Muscle of arm (tissue), 12 donors: Measurements from ENCODE around the gene DOCK6. TPM values are rescaled to one million over a fixed set of nuclear protein-coding genes. Genes with fewer than 3 reads are reported as not detected.
"Not testable (repeated sequence)": the region's sequence is repeated elsewhere in the genome, so short reads cannot be mapped to it uniquely, and the experiment has no call there.

Experiments used
- DNase-seq: peaks from one replicate; pipeline ENCODE4 v3.0.0-alpha.2; 2013
- polyA plus RNA-seq, 12 donors: library from polyadenylated mRNA; unstranded; fragments of 120-200 nt; gene quantifications; one replicate each; pipeline ENCODE4 v1.2.1, GENCODE V29; 2013; ENCODE audit not compliant: insufficient read length in 12 of 12

The DOCK6 gene
- polyA plus RNA-seq, 12 donors, result 23.7 to 53.7 (median 37.5) TPM; not detected in 1

DNA sequence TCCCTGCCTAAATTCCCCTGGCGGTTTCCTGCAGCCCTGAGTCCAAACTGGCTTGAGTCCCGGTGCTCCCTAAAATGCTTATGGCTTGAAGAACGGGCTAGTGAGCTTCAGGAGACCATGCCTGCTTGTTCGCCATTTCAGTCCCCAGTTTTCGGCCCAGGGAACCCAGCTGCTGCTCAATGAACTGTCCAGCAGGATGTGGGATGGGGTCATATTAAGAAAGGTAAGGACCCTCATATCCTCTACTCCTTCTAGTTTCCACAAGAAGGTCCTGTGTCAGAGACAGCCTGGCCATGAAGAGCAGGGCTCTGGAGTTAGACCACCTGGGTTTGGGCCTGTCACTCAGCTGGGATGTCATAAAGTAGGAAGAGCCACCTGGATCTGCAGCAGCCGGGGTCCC is 89.7 kb downstream of the DOCK6 start:
- DNase-seq, result no peak

DNA sequence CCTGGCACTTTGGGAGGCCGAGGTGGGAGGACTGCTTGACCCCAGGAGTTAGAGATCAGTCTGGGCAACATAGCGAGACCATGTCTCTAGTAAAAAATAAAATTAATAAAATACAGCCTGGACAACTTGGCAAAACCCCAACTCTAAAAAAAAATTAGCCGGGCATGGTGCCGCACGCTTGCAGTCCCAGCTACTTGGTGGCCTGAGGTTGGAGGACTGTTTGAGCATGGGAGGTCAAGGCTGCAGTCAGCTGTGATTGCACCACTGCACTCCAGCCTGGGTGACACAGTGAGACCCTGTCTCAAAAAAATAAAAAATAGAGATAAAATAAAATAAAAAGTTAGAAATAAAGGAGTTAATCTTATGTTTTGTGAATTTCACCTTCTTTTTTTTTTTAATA is 91.2 kb downstream of the DOCK6 start:
- no peak for DNase-seq

- DNase-seq, result no peak
Observed at GRCh38 chr19:11169896-11170678, 92.2 kb downstream of the DOCK6 start.

DNA sequence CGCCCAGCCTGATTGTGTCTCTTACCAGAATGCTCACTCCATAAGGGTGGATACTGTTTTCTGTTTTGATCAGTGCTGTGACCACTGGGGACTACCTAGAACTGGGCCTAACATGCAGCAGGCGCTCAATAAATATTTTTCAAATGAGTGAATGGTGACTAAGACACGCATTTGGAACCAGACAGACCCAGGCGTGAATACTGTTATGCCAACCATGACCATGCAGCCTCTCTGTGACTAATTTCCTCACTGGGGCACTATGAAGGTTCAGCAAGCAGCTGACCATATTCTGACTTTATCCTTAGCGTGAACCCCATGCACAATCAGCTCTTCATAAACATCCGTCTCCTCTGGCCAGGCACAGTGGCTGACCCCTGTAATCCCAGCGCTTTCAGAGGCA is 93.8 kb downstream of the DOCK6 start:
- DNase-seq, result no peak

GRCh38 chr19:11166281-11167142 is 95.8 kb downstream of the DOCK6 start:
- no peak for DNase-seq

DNA sequence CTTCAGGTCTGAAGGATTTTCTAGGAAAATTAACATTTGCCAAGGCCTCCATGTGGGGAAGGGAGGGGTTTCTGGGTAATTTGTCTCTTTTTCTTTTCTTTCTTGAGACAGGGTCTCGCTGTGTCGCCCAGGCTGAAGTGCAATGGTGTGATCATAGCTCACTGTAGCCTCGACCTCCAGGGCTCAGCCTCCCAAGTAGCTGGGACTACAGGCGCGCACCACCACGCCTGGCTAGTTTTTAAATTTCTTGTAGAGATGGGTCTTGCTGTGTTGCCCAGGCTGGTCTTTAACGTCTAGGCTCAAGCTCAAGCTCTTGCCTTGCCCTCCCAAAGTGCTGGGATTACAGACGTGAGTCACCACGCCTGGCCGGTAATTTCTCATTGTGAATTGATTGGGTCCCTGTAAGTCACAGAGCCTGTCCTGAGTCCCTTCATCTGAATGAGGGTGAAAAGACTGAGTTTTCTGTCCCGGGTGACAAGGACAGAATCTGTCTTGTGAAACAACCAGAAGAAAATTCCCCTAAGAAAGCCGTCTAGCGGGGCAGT is 96.8 kb downstream of the DOCK6 start:
- DNase-seq, result no peak

DNA sequence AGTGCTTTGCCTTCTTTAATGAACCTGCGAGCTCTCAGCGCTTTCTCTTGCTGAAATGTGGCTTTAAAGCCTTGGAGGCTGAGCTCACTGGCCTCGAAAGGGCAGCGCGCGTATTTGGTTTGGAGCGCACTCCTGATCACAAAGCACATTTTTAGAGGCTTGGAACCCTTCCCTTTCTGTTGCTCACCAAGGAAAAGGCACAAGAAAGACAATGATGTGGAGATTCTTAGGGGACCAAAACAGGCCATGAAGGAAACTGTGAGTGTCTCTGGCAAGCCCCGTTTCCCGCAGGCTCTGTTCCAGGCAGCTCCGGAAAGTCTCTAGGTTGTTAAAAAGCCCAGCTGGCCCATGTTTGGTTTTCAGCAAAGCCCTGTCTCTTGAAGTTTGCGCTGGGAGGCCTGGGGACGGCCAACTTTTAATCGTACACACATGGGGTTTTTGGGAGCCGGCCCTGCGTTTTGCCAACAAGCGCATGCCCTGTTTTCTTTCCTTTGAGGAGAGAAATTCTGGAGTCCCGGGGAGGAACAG is 97.4 kb downstream of the DOCK6 start:
- DNase-seq, result peak; percentile 93

DNA sequence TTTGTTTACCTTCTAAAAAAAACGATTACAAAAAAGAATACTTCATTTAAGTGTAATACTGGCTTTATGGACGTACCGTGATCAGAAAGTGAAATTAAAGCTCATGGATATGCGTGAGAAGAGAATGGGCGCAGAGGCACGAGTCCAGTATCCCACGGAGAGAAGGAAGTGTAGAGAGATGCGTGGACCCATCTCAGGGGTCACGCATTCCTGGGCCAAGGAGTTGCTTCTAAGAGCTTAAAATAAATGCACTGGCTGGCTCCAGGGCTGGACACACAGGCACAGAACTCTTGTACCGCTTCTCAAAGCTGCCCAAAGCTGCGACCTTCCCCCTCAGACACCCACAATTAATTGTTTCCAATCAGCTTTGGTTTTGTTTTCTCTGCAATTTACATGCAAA is 98.0 kb downstream of the DOCK6 start:
- no peak for DNase-seq

DNA sequence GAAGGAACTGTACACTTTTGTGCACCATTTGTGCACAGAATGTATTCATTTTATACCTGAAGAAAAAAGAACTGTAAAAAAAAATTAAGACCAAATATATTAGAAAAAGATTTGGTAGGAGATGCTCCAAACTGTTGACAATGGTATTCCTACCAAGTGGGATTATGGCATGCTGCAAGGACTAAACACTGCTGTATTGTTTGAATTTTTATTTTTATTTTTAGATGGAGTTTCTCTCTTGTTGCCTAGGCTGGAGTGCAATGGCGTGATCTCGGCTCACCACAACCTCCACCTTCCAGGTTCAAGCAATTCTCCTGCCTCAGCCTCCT is 101.9 kb downstream of the DOCK6 start:
- not testable (repeated sequence) for DNase-seq

GRCh38 chr19:11159598-11160439 is 102.5 kb downstream of the DOCK6 start:
- no peak for DNase-seq

DNA sequence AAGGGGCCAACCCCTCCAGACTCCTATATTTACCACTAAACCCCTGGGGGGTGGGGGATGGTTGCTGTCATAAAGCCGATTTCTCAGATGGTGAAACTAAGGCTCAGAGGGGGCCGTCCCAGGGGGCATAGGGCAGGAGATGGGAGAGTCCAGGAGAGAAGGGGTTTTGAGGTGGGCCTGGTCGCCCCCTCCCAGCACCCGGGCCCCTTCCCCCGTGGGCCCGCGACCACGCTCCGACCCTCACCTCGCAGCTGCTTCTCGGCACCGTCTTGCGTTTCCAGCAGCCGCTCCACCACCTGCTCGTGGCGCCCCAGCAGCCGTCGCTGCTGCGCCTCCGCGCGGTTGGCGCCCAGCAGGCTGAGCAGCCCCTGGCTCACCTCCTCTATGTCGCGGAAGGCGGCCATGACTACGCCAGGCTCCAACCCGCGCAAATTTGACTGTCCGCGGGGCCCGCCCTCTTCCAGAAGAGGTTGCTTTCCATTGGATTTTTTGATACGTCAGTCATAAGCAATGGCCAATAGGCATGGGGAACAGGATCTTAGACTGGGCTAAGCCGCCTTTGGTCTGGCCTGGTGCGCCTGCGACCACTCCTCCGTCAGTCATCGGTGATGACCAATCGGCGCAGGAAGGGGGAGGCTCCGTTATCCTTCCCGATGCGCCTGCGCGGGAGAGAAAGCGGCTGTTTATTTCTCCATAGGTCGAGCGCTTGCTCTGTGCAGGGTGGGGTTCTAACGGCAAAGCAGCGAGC is 106.8 kb downstream of the DOCK6 start, which contains the start of gene SPC24:
Gene SPC24 (minus strand): TSS at position 410 of the 748 bp plus-strand sequence. CDS start 6 bp downstream, at position 404.
- DNase-seq, result peak; percentile 98

GRCh38 chr19:11154683-11155047 is 107.7 kb downstream of the DOCK6 start:
- no peak for DNase-seq

DNA sequence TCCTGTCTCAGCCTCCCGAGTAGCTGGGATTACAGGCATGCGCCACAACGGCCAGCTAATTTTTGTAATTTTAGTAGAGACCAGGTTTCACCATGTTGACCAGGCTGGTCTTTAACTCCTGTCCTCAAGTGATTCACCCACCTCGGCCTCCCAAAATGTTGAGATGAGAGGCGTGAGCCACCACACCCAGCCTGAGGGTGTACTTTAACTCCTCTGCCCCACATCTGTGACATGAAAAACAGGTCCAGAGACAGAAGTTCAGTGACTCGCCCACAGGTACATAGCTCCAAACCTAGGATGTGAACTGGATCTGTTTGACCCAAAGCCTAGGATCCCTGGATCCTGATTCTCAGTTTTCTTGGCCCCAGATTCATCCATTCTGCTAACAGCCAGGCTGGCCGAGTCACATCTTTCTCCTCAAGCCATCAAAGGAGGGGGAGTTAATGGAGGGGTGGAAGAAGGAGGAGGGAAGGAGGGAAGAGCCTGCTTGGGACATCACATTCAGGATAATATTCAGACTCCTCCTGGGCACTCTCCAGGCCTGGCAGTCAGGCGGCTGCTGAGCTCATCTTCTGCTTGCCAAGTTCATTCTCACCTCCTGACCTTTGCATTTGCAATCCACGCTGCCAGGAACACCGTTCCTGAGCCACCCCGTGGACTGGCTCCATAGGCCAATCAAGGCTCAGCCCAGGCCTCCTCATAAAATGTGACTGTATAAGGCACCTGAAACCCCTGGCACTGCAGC is 109.8 kb downstream of the DOCK6 start:
- DNase-seq, result no peak

DNA sequence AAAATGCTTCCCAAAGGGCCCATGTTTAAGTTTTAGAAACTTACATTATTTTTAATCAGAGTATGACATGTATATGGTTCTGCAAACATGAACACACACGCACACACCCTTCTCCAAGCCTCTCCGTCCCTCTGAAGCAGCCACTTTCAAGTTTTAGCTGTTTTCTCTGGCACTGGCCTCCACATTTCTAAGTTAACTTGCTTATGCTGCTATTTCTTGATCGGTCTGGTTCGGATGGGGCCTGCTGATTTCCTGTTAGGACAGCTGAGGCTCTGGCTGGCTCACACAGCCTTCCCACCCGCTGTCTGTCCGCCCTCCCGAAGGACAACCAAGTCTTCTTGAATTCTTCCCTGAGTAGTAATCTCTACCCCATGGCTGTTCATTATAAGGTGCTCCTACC is 111.1 kb downstream of the DOCK6 start:
- peak; percentile 79 for DNase-seq

Other genes starting within 250 kb of the DOCK6 start
- gene LDLR, start 173.1 kb downstream of the DOCK6 start, polyA plus RNA-seq, result 10 to 100 TPM in 11 of 12 donors, not detected in 1; 14.3 to 33.0 (median 22.2) TPM
- 10 to 100 TPM in 5 of 12 donors, 1 to 10 TPM in 5, not detected in 2; 6.9 to 19.1 (median 10.4) TPM for gene SPC24, start 106.7 kb downstream of the DOCK6 start, polyA plus RNA-seq
- gene KANK2, start 65.0 kb downstream of the DOCK6 start, polyA plus RNA-seq, result 100 to 1,000 TPM in 11 of 12 donors, not detected in 1; 100 to 164 (median 118) TPM
- under 1 TPM in 6 of 12 donors, not detected in 6; 0.32 to 0.89 (median 0.50) TPM for gene ANGPTL8, start 22.9 kb downstream of the DOCK6 start, polyA plus RNA-seq
- not detected for gene TSPAN16, start 33.6 kb upstream of the DOCK6 start, polyA plus RNA-seq
- 10 to 100 TPM in 3 of 12 donors, 1 to 10 TPM in 8, not detected in 1; 4.9 to 22.5 (median 6.8) TPM for gene RAB3D, start 77.1 kb upstream of the DOCK6 start, polyA plus RNA-seq
- 10 to 100 TPM in 11 of 12 donors, not detected in 1; 34.5 to 56.2 (median 42.0) TPM for gene TMEM205, start 83.7 kb upstream of the DOCK6 start, polyA plus RNA-seq
- 10 to 100 TPM in 4 of 12 donors, 1 to 10 TPM in 7, not detected in 1; 4.5 to 33.7 (median 8.1) TPM for gene CCDC159, start 84.0 kb upstream of the DOCK6 start, polyA plus RNA-seq
- gene PLPPR2, start 92.9 kb upstream of the DOCK6 start, polyA plus RNA-seq, result 10 to 100 TPM in 7 of 12 donors, 1 to 10 TPM in 4, not detected in 1; 8.4 to 22.0 (median 11.2) TPM
- gene SWSAP1, start 112.1 kb upstream of the DOCK6 start, polyA plus RNA-seq, result 1 to 10 TPM in 8 of 12 donors, under 1 TPM in 2, not detected in 2; 0.86 to 2.4 (median 1.3) TPM
- gene EPOR, start 121.8 kb upstream of the DOCK6 start, polyA plus RNA-seq, result 1 to 10 TPM in 11 of 12 donors, not detected in 1; 2.5 to 5.9 (median 3.3) TPM
- gene RGL3, start 156.8 kb upstream of the DOCK6 start, polyA plus RNA-seq, result 1 to 10 TPM in 3 of 12 donors, under 1 TPM in 7, not detected in 2; 0.40 to 1.5 (median 0.55) TPM
- gene ODAD3, start 172.6 kb upstream of the DOCK6 start, polyA plus RNA-seq, result under 1 TPM in 10 of 12 donors, not detected in 2; 0.16 to 0.41 (median 0.29) TPM
- gene PRKCSH, start 173.1 kb upstream of the DOCK6 start, polyA plus RNA-seq, result 100 to 1,000 TPM in 11 of 12 donors, not detected in 1; 128 to 211 (median 169) TPM
- gene ELAVL3, start 218.5 kb upstream of the DOCK6 start, polyA plus RNA-seq, result 1 to 10 TPM in 1 of 12 donors, under 1 TPM in 6, not detected in 5; 0.05 to 4.3 (median 0.21) TPM
- 1 to 10 TPM in 10 of 12 donors, not detected in 2; 2.7 to 9.3 (median 4.6) TPM for gene ZNF653, start 243.3 kb upstream of the DOCK6 start, polyA plus RNA-seq